ENCODE data around the gene ALB.

ALB gene

GRCh38 chr4:73448448-73449203 is 44.5 kb downstream of the ALB start:
- Histone ChIP-seq H2AFZ (ENCODE audit: low read depth, low read length, severe bottlenecking) (no peak overlapping the region), H3K4me2 (ENCODE audit: low read depth, low read length, poor library complexity, severe bottlenecking) (no peak overlapping the region), H3K27me3 (ENCODE audit: low read length) (no peaks in the 10 kb centered on the region), H3K36me3 (ENCODE audit: low read length) (no peaks in the 10 kb centered on the region), H3K9ac (ENCODE audit: low read length) (no peak overlapping the region), H3K79me2 (ENCODE audit: insufficient read depth, low read length) (no peaks in the 10 kb centered on the region), H3K27ac (ENCODE audit: low read depth, low read length) (no peak overlapping the region), H3K9me3 (ENCODE audit: insufficient read depth, low read length) (no peaks in the 10 kb centered on the region), H3F3A (ENCODE audit: insufficient read depth) (no peaks in the 10 kb centered on the region), H3K4me3 (ENCODE audit: insufficient read depth, low read length, poor library complexity, severe bottlenecking) (no peak overlapping the region), H3K9me2 (replicated peaks; ENCODE audit: insufficient read depth, low read length) (no peaks in the 10 kb centered on the region), H4K20me1 (ENCODE audit: low read depth, low read length) (no peaks in the 10 kb centered on the region)
- TF ChIP-seq EZH2phosphoT487 (conservative IDR thresholded peaks at IDR 0.05; ENCODE audit: low read length) = no peak
- TF ChIP-seq CTCF (IDR thresholded peaks at IDR 0.05; ENCODE audit: insufficient read depth, low read length, poor library complexity, severe bottlenecking) = no peak

GRCh38 chr4:73450398-73451004 is 46.4 kb downstream of the ALB start:
- H3K4me3 ChIP-seq (ENCODE audit: insufficient read depth, low read length, poor library complexity, severe bottlenecking) = no peak overlapping the region
- no peaks in the 10 kb centered on the region for H3K9me2 ChIP-seq (replicated peaks; ENCODE audit: insufficient read depth, low read length)
- no peaks in the 10 kb centered on the region for H3K36me3 ChIP-seq (ENCODE audit: low read length)
- no peaks in the 10 kb centered on the region for H3F3A ChIP-seq (ENCODE audit: insufficient read depth)
- no peaks in the 10 kb centered on the region for H4K20me1 ChIP-seq (ENCODE audit: low read depth, low read length)
- no peak overlapping the region for H3K4me2 ChIP-seq (ENCODE audit: low read depth, low read length, poor library complexity, severe bottlenecking)
- TF ChIP-seq CTCF (IDR thresholded peaks at IDR 0.05; ENCODE audit: insufficient read depth, low read length, poor library complexity, severe bottlenecking) = no peak
- TF ChIP-seq EZH2phosphoT487 (conservative IDR thresholded peaks at IDR 0.05; ENCODE audit: low read length) = no peak
- H2AFZ ChIP-seq (ENCODE audit: low read depth, low read length, severe bottlenecking) = no peak overlapping the region
- no peaks in the 10 kb centered on the region for H3K79me2 ChIP-seq (ENCODE audit: insufficient read depth, low read length)
- H3K9me3 ChIP-seq (ENCODE audit: insufficient read depth, low read length) = no peaks in the 10 kb centered on the region
- no peaks in the 10 kb centered on the region for H3K27me3 ChIP-seq (ENCODE audit: low read length)
- no peak overlapping the region for H3K9ac ChIP-seq (ENCODE audit: low read length)
- no peak overlapping the region for H3K27ac ChIP-seq (ENCODE audit: low read depth, low read length)

- H3F3A ChIP-seq (ENCODE audit: insufficient read depth) = no peaks in the 10 kb centered on the region
- no peaks in the 10 kb centered on the region for H3K9me2 ChIP-seq (replicated peaks; ENCODE audit: insufficient read depth, low read length)
- TF ChIP-seq CTCF (IDR thresholded peaks at IDR 0.05; ENCODE audit: insufficient read depth, low read length, poor library complexity, severe bottlenecking) (no peak), EZH2phosphoT487 (conservative IDR thresholded peaks at IDR 0.05; ENCODE audit: low read length) (no peak)
- no peak overlapping the region for H3K9ac ChIP-seq (ENCODE audit: low read length)
- no peaks in the 10 kb centered on the region for H3K9me3 ChIP-seq (ENCODE audit: insufficient read depth, low read length)
- H3K36me3 ChIP-seq (ENCODE audit: low read length) = no peaks in the 10 kb centered on the region
- H4K20me1 ChIP-seq (ENCODE audit: low read depth, low read length) = no peaks in the 10 kb centered on the region
- H3K79me2 ChIP-seq (ENCODE audit: insufficient read depth, low read length) = no peaks in the 10 kb centered on the region
- no peak overlapping the region for H3K27ac ChIP-seq (ENCODE audit: low read depth, low read length)
- no peak overlapping the region for H3K4me2 ChIP-seq (ENCODE audit: low read depth, low read length, poor library complexity, severe bottlenecking)
- no peak overlapping the region for H3K4me3 ChIP-seq (ENCODE audit: insufficient read depth, low read length, poor library complexity, severe bottlenecking)
- H3K27me3 ChIP-seq (ENCODE audit: low read length) = no peaks in the 10 kb centered on the region
- H2AFZ ChIP-seq (ENCODE audit: low read depth, low read length, severe bottlenecking) = no peak overlapping the region
These were observed 47.3 kb downstream of the ALB start for GRCh38 chr4:73451404-73451803.
